HepG2 (cell line): ENCODE data around the gene TMEM134.

Experiments
- BHLHE40 ChIP-seq: IDR thresholded peaks from 2 replicates; pipeline ENCODE4 v1.6.1; 2011; ENCODE audit warnings: low read length, improper control_type of control experiment
- GABPB1 ChIP-seq: IDR thresholded peaks from 2 replicates; pipeline ENCODE4 v1.6.1; 2016; ENCODE audit warnings: mild to moderate bottlenecking, missing genetic modification reagents, moderate library complexity, missing compliant biosample characterization
- HNF4G ChIP-seq, 2 experiments: sonication (generic) in 1 of 2; formaldehyde crosslinking in 1 of 2; IDR thresholded peaks; 2 replicates each; pipeline versions ENCODE4 v1.4.0 to v1.6.1; 2011 to 2020; ENCODE audit warnings: borderline replicate concordance in 2 of 2, low read depth in 2 of 2, mild to moderate bottlenecking in 2 of 2, low read length in 1 of 2, missing genetic modification reagents in 1 of 2, moderate library complexity in 1 of 2
- IKZF1 ChIP-seq: fragments of 450-650 bp; IDR thresholded peaks from 2 replicates; pipeline ENCODE4 v1.7.1; 2016
- PBX2 ChIP-seq: IDR thresholded peaks from 2 replicates; pipeline ENCODE4 v1.6.1; 2016; ENCODE audit warnings: control low read depth
- SRF ChIP-seq: IDR thresholded peaks from 2 replicates; pipeline ENCODE4 v1.6.1; 2011; ENCODE audit warnings: mild to moderate bottlenecking, low read depth, low read length, moderate library complexity
- STAT5B ChIP-seq: sonication (generic); formaldehyde crosslinking; IDR thresholded peaks from 2 replicates; pipeline ENCODE4 v1.4.0; 2020; ENCODE audit warnings: missing genetic modification reagents
- ZBTB1 ChIP-seq: sonication (generic); formaldehyde crosslinking; IDR thresholded peaks from 2 replicates; pipeline ENCODE4 v1.4.0; 2020; ENCODE audit warnings: missing genetic modification reagents, borderline replicate concordance
- ZNF549 ChIP-seq: sonication (generic); formaldehyde crosslinking; IDR thresholded peaks from 2 replicates; pipeline ENCODE4 v1.5.0; 2020; ENCODE audit warnings: missing genetic modification reagents
- ZNF891 ChIP-seq: sonication (generic); formaldehyde crosslinking; IDR thresholded peaks from 2 replicates; pipeline ENCODE4 v1.5.0; 2020; ENCODE audit warnings: mild to moderate bottlenecking, missing genetic modification reagents

- TF ChIP-seq BHLHE40 (no peak), ZNF891 (CRISPR knock-in tag) (no peak), ZNF549 (CRISPR knock-in tag) (no peak), STAT5B (no peak), SRF (no peak), ZBTB1 (CRISPR knock-in tag) (no peak), PBX2 (CRISPR knock-in tag) (no peak), IKZF1 (no peak), HNF4G (IDR thresholded peaks at IDR 0.05; ENCODE audit: borderline replicate concordance, low read depth, low read length) (no peak), HNF4G (CRISPR knock-in tag; IDR thresholded peaks at IDR 0.05; ENCODE audit: borderline replicate concordance, low read depth) (no peak), GABPB1 (no peak)
These were observed 28.7 kb upstream of the TMEM134 start for GRCh38 chr11:67497656-67498291.
